Naive B cell (primary cell): ENCODE results near the gene TMEM131L. TPM values are rescaled to one million over a fixed set of nuclear protein-coding genes. Genes with fewer than 3 reads are reported as not detected.
"Not testable (repeated sequence)": the region's sequence is repeated elsewhere in the genome, so short reads cannot be mapped to it uniquely, and the experiment has no call there.

ENCODE experiments used
- ATAC-seq, 2 donors: fragments of 150-1000 bp; cut with Tn5 transposase; 2 replicates each; pipeline ENCODE4 v1.10.0; 2021; ENCODE audit warnings: low read depth in 2 of 2, mild to moderate bottlenecking in 2 of 2, moderate library complexity in 2 of 2
- DNase-seq: peaks from one replicate; pipeline ENCODE4 v3.0.0; 2022
- H3K27ac Mint-ChIP-seq, 6 donors: one replicate each; pipeline ENCODE4 v1.8.0; 2020 to 2022; ENCODE audit warnings: mild to moderate bottlenecking in 6 of 6, mixed read lengths in 6 of 6, moderate library complexity in 5 of 6, inconsistent platforms in 2 of 6
- H3K27me3 Mint-ChIP-seq, 3 donors: one replicate each; pipeline ENCODE4 v1.8.0; 2021 to 2022; ENCODE audit warnings: mixed read lengths in 3 of 3, mild to moderate bottlenecking in 1 of 3
- H3K36me3 Mint-ChIP-seq, 2 donors: one replicate each; pipeline ENCODE4 v1.8.0; 2020 to 2022; ENCODE audit warnings: mixed read lengths in 2 of 2, inconsistent platforms in 1 of 2, mild to moderate bottlenecking in 1 of 2
- H3K4me1 Mint-ChIP-seq, 3 donors: one replicate each; pipeline ENCODE4 v1.8.0; 2020 to 2022; ENCODE audit warnings: mixed read lengths in 3 of 3, inconsistent platforms in 1 of 3, mild to moderate bottlenecking in 1 of 3, moderate library complexity in 1 of 3
- H3K4me3 Mint-ChIP-seq, 8 donors: one replicate each; pipeline ENCODE4 v1.8.0; 2020 to 2022; ENCODE audit warnings: mild to moderate bottlenecking in 8 of 8, mixed read lengths in 8 of 8, moderate library complexity in 8 of 8, inconsistent platforms in 2 of 8
- H3K9me3 Mint-ChIP-seq, 7 donors: one replicate each; pipeline ENCODE4 v1.8.0; 2020 to 2022; ENCODE audit warnings: mixed read lengths in 7 of 7, mild to moderate bottlenecking in 5 of 7, inconsistent platforms in 2 of 7, moderate library complexity in 1 of 7
- polyA plus RNA-seq, 6 donors: library from polyadenylated mRNA; unstranded; fragments of 300-500 nt; fragmentation: Illumina TruSeq; gene quantifications; one replicate each; pipeline ENCODE4 v1.2.3, GENCODE V29; 2021; ENCODE audit warnings: low read depth in 6 of 6

The TMEM131L gene
- polyA plus RNA-seq, 6 donors from 2014 or later, result 52.2 to 86.7 (median 68.1) TPM

GRCh38 chr4:153538487-153539357, 72.6 kb downstream of the TMEM131L start:
- H3K36me3 Mint-ChIP-seq, result peaks cover 12 to 13% of the 10 kb centered on the region in 2 donors
- ATAC-seq (no peak), DNase-seq (no peak)
- H3K4me1 Mint-ChIP-seq, result peaks cover 59 to 89% (median 77%) of the 10 kb centered on the region in 3 donors
- H3K27me3 Mint-ChIP-seq, result no peaks in the 10 kb centered on the region
- peak overlapping the region in 1 of 8 donors; percentile 56 for H3K4me3 Mint-ChIP-seq
- H3K9me3 Mint-ChIP-seq, result no peaks in the 10 kb centered on the region
- peak overlapping the region in 4 of 6 donors; percentile 15 to 80 (median 54) for H3K27ac Mint-ChIP-seq

GRCh38 chr4:153539422-153539821, 73.3 kb downstream of the TMEM131L start:
- Mint-ChIP-seq H3K27me3 (no peaks in the 10 kb centered on the region), H3K36me3 (peaks cover 12 to 13% of the 10 kb centered on the region in 2 donors), H3K4me3 (no peak overlapping the region), H3K9me3 (no peaks in the 10 kb centered on the region), H3K27ac (peak overlapping the region in 5 of 6 donors; percentile 15 to 70 (median 50)), H3K4me1 (peaks cover 57 to 87% (median 75%) of the 10 kb centered on the region in 3 donors)
- ATAC-seq (no peak), DNase-seq (no peak)

GRCh38 chr4:153541456-153542096, 75.4 kb downstream of the TMEM131L start:
- H3K27ac Mint-ChIP-seq, result peak overlapping the region in 5 of 6 donors; percentile 69 to 94 (median 81)
- H3K4me3 Mint-ChIP-seq, result no peak overlapping the region
- no peak for ATAC-seq
- H3K9me3 Mint-ChIP-seq, result no peaks in the 10 kb centered on the region
- peaks cover 8 to 13% of the 10 kb centered on the region in 2 donors for H3K36me3 Mint-ChIP-seq
- H3K4me1 Mint-ChIP-seq, result peaks cover 49 to 80% (median 67%) of the 10 kb centered on the region in 3 donors
- no peak for DNase-seq
- H3K27me3 Mint-ChIP-seq, result no peaks in the 10 kb centered on the region

- H3K27ac Mint-ChIP-seq, result peak overlapping the region in 5 of 6 donors; percentile 1 to 94 (median 81)
- H3K27me3 Mint-ChIP-seq, result no peaks in the 10 kb centered on the region
- H3K36me3 Mint-ChIP-seq, result peaks cover 8 to 13% of the 10 kb centered on the region in 2 donors
- ATAC-seq, result no peak
- H3K9me3 Mint-ChIP-seq, result no peaks in the 10 kb centered on the region
- peak overlapping the region in 1 of 8 donors; percentile 45 for H3K4me3 Mint-ChIP-seq
- peaks cover 43 to 80% (median 63%) of the 10 kb centered on the region in 3 donors for H3K4me1 Mint-ChIP-seq
- DNase-seq, result no peak
Observed at GRCh38 chr4:153542131-153542530, 76.0 kb downstream of the TMEM131L start.

- peak overlapping the region; percentile 35 to 81 (median 51) for H3K27ac Mint-ChIP-seq
- peaks cover 45 to 79% (median 66%) of the 10 kb centered on the region in 3 donors for H3K4me1 Mint-ChIP-seq
- H3K4me3 Mint-ChIP-seq, result no peak overlapping the region
- ATAC-seq, result no peak
- H3K27me3 Mint-ChIP-seq, result no peaks in the 10 kb centered on the region
- no peaks in the 10 kb centered on the region for H3K9me3 Mint-ChIP-seq
- DNase-seq, result no peak
- peaks cover 8 to 13% of the 10 kb centered on the region in 2 donors for H3K36me3 Mint-ChIP-seq
Observed at GRCh38 chr4:153542834-153543233, 76.7 kb downstream of the TMEM131L start.

GRCh38 chr4:153543351-153543750, 77.2 kb downstream of the TMEM131L start:
- DNase-seq (no peak), ATAC-seq (no peak)
- no peaks in the 10 kb centered on the region for H3K9me3 Mint-ChIP-seq
- H3K4me1 Mint-ChIP-seq, result peaks cover 42 to 78% (median 66%) of the 10 kb centered on the region in 3 donors
- H3K27me3 Mint-ChIP-seq, result no peaks in the 10 kb centered on the region
- peak overlapping the region in 3 of 6 donors; percentile 33 to 72 (median 37) for H3K27ac Mint-ChIP-seq
- H3K36me3 Mint-ChIP-seq, result peaks cover 8 to 13% of the 10 kb centered on the region in 2 donors
- H3K4me3 Mint-ChIP-seq, result no peak overlapping the region

GRCh38 chr4:153545822-153546221, 79.7 kb downstream of the TMEM131L start:
- DNase-seq (no peak), ATAC-seq (no peak)
- Mint-ChIP-seq H3K27me3 (no peaks in the 10 kb centered on the region), H3K36me3 (peaks cover 4 to 18% of the 10 kb centered on the region in 2 donors), H3K9me3 (no peaks in the 10 kb centered on the region), H3K4me1 (peaks cover 44 to 70% (median 62%) of the 10 kb centered on the region in 3 donors), H3K27ac (peak overlapping the region in 2 of 6 donors; percentile 78 to 97), H3K4me3 (peak overlapping the region in 1 of 8 donors; percentile 35)

- H3K36me3 Mint-ChIP-seq, result peaks cover 4 to 21% of the 10 kb centered on the region in 2 donors
- H3K27me3 Mint-ChIP-seq, result no peaks in the 10 kb centered on the region
- H3K4me1 Mint-ChIP-seq, result peaks cover 43 to 69% (median 61%) of the 10 kb centered on the region in 3 donors
- DNase-seq (no peak), ATAC-seq (no peak)
- H3K9me3 Mint-ChIP-seq, result no peaks in the 10 kb centered on the region
- H3K27ac Mint-ChIP-seq, result peak overlapping the region in 5 of 6 donors; percentile 28 to 97 (median 74)
- H3K4me3 Mint-ChIP-seq, result peak overlapping the region in 1 of 8 donors; percentile 29
Observed at GRCh38 chr4:153546280-153546679, 80.1 kb downstream of the TMEM131L start.

- ATAC-seq, result no peak
- no peaks in the 10 kb centered on the region for H3K27me3 Mint-ChIP-seq
- H3K4me3 Mint-ChIP-seq, result no peak overlapping the region
- H3K4me1 Mint-ChIP-seq, result peaks cover 35 to 56% (median 50%) of the 10 kb centered on the region in 3 donors
- DNase-seq, result no peak
- H3K36me3 Mint-ChIP-seq, result peaks cover 2 to 12% of the 10 kb centered on the region in 2 donors
- H3K27ac Mint-ChIP-seq, result peak overlapping the region in 4 of 6 donors; percentile 24 to 91 (median 66)
- H3K9me3 Mint-ChIP-seq, result no peaks in the 10 kb centered on the region
Observed at GRCh38 chr4:153547520-153547919, 81.4 kb downstream of the TMEM131L start.

- ATAC-seq, DNase-seq, H3K9me3 Mint-ChIP-seq, H3K27me3 Mint-ChIP-seq, H3K4me3 Mint-ChIP-seq, H3K36me3 Mint-ChIP-seq: not testable (repeated sequence)
- Mint-ChIP-seq H3K4me1 (peaks cover 35 to 52% (median 47%) of the 10 kb centered on the region in 3 donors), H3K27ac (peak overlapping the region in 4 of 6 donors; percentile 31 to 91 (median 77))
Observed at GRCh38 chr4:153548907-153549306, 82.7 kb downstream of the TMEM131L start.

- no peak for DNase-seq
- H3K27ac Mint-ChIP-seq, result peak overlapping the region in 5 of 6 donors; percentile 28 to 79 (median 31)
- no peaks in the 10 kb centered on the region for H3K9me3 Mint-ChIP-seq
- H3K4me3 Mint-ChIP-seq, result no peak overlapping the region
- H3K27me3 Mint-ChIP-seq, result no peaks in the 10 kb centered on the region
- ATAC-seq, result no peak
- peaks cover 0 to 8% of the 10 kb centered on the region in 2 donors for H3K36me3 Mint-ChIP-seq
- peaks cover 32 to 48% (median 43%) of the 10 kb centered on the region in 3 donors for H3K4me1 Mint-ChIP-seq
Observed at GRCh38 chr4:153549405-153549804, 83.2 kb downstream of the TMEM131L start.

GRCh38 chr4:153553155-153553818, 87.1 kb downstream of the TMEM131L start:
- peak overlapping the region in 4 of 6 donors; percentile 15 to 88 (median 36) for H3K27ac Mint-ChIP-seq
- H3K9me3 Mint-ChIP-seq, result no peaks in the 10 kb centered on the region
- no peak overlapping the region for H3K4me3 Mint-ChIP-seq
- no peak for DNase-seq
- ATAC-seq, result no peak
- H3K27me3 Mint-ChIP-seq, result no peaks in the 10 kb centered on the region
- peaks cover 16 to 31% (median 30%) of the 10 kb centered on the region in 3 donors for H3K4me1 Mint-ChIP-seq
- H3K36me3 Mint-ChIP-seq, result peaks cover 0 to 15% of the 10 kb centered on the region in 2 donors

GRCh38 chr4:153553819-153554170, 87.6 kb downstream of the TMEM131L start:
- no peak overlapping the region for H3K4me3 Mint-ChIP-seq
- H3K27ac Mint-ChIP-seq, result peak overlapping the region in 4 of 6 donors; percentile 15 to 88 (median 36)
- no peak for ATAC-seq
- DNase-seq, result no peak
- peaks cover 0 to 15% of the 10 kb centered on the region in 2 donors for H3K36me3 Mint-ChIP-seq
- H3K27me3 Mint-ChIP-seq, result no peaks in the 10 kb centered on the region
- H3K9me3 Mint-ChIP-seq, result no peaks in the 10 kb centered on the region
- H3K4me1 Mint-ChIP-seq, result peaks cover 12 to 26% (median 25%) of the 10 kb centered on the region in 3 donors
